Fibroblast of pulmonary artery (primary cell): ENCODE measurements around the gene REST.
A peak's percentile ranks its signal among the peaks of the same experiment; 100 is the strongest.
"Not testable (repeated sequence)": the region's sequence is repeated elsewhere in the genome, so short reads cannot be mapped to it uniquely, and the experiment has no call there.

Source experiments
- DNase-seq: peaks from one replicate; pipeline ENCODE4 v3.0.0-alpha.2; 2010; ENCODE audit warnings: low read depth
- H3K4me3 ChIP-seq: replicated peaks from 2 replicates; pipeline ENCODE4 v1.5.1; 2011; ENCODE audit warnings: low read depth, mild to moderate bottlenecking, control low read depth, low read length, moderate library complexity
- CTCF ChIP-seq: IDR thresholded peaks from 2 replicates; pipeline ENCODE4 v1.5.1; 2011; ENCODE audit warnings: mild to moderate bottlenecking, control low read depth, low read length, inconsistent platforms; ENCODE audit errors: missing control alignments

Gene REST

DNA sequence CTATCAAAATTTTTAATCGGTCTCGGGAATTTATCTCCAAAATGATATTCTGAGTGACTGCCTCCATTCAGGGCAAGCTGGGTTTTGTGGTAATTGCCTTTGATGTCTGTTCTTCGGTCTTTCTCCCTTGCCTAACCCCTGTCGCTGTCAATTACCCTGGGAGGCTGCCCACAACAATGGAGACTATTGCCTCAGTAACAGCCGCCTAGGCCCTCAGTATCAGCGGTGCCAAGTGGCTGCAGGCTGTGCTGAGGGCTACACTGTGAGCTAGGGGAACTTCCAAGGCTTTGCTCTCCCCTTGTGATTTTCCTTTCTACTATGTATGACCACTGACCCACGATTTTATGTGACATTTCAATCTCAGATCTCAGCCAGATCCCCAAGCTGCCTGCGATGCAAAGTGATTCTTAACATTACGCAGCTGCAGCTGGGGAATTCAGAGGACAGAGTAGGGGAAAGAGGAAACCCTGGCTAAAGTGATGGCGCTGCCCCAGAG lies 36.3 kb upstream of the REST start:
- DNase-seq, result peak; percentile 12
- H3K4me3 ChIP-seq, result no peak overlapping the region
- TF ChIP-seq CTCF, result no peak

- no peak for DNase-seq
- H3K4me3 ChIP-seq, result no peak overlapping the region
- TF ChIP-seq CTCF, result no peak
These were observed 33.5 kb upstream of the REST start for GRCh38 chr4:56874166-56874565.

DNA sequence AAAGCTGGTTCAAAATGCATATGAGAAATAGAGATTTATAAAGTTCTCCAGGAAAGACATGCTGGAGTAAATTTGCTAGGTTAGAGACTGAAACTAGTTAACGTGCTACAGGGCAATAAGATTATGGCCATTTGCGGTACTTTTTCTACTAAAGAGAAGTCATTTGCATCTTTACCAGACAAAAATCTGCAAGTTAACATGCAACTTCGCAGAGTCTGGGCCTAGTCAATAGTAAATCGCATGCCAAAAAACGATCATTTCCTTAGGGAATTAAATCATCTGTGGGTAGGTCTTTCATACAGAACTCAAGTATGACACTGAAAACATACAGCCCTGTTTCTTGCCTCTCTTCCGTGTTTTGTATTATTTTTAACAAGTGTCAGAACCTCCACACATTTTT lies 32.8 kb upstream of the REST start:
- no peak overlapping the region for H3K4me3 ChIP-seq
- no peak for TF ChIP-seq CTCF
- no peak for DNase-seq

DNA sequence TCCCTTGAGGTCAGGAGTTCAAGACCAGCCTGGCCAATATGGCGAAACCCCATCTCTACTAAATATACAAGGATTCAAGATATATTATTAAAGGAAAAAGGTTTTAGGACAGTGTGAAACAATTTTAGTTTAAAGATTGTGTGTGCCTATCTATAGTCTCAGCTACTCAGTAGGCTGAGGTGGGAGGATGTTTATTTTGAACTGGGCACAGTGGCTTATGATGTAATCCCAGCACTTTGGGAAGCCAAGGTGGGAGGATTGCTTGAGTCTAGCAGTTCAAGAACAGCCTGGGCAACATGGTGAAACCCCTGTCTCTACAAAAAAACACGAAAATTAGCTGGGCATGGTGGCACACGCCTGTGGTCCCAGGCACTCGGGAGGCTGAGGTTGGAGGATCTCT lies 31.4 kb upstream of the REST start:
- TF ChIP-seq CTCF, result no peak
- DNase-seq, result no peak

GRCh38 chr4:56879996-56880395 lies 27.7 kb upstream of the REST start:
- no peak for TF ChIP-seq CTCF
- H3K4me3 ChIP-seq, result no peak overlapping the region
- no peak for DNase-seq

More for the DNA sequence above, 31.4 kb upstream of the REST start:
- H3K4me3 ChIP-seq, result no peak overlapping the region

GRCh38 chr4:56880572-56880971 lies 27.1 kb upstream of the REST start:
- H3K4me3 ChIP-seq, result no peak overlapping the region
- DNase-seq, result no peak
- TF ChIP-seq CTCF, result no peak

DNA sequence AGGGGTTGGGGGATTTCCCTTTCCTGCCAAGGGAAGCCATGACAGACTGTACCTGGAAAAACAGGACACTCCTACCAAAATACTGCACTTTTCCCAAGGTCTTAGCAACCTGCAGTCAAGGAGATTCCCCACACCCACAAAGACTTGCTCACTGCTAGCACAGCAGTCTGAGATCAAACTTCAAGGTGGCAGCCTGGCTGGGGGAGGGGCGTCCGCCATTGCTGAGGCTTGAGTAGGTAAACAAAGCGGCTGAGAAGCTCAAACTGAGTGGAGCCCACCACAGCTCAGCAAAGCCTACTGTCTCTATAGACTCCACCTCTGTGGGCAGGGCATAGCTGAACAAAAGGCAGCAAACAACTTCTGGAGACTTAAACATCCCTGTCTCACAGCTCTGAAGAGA lies 23.2 kb upstream of the REST start:
- not testable (repeated sequence) for DNase-seq, H3K4me3 ChIP-seq
